Loucy (cell line): ENCODE data around the gene UGT2B17.

Source experiments
- H2AFZ ChIP-seq: fragments of 200-600 bp; sonication (generic); 2 replicates; pipeline ENCODE4 v1.6.0; 2016; ENCODE audit warnings: antibody characterized with exemption, mild to moderate bottlenecking, low read length, moderate library complexity
- H3F3A ChIP-seq: fragments of 200-600 bp; 2 replicates; pipeline ENCODE4 v1.6.0; 2016; ENCODE audit warnings: antibody characterized with exemption, low read depth, mild to moderate bottlenecking
- H3K27me3 ChIP-seq: fragments of 200-600 bp; sonication (generic); 2 replicates; pipeline ENCODE4 v1.6.1; 2014; ENCODE audit warnings: low read length, mild to moderate bottlenecking; ENCODE audit not compliant: insufficient read depth, poor library complexity, severe bottlenecking
- H3K36me3 ChIP-seq: fragments of 200-600 bp; sonication (generic); 2 replicates; pipeline ENCODE4 v1.6.1; 2016; ENCODE audit warnings: low read length; ENCODE audit not compliant: insufficient read depth
- H3K4me1 ChIP-seq: fragments of 200-600 bp; sonication (generic); 2 replicates; pipeline ENCODE4 v1.5.1; 2014; ENCODE audit warnings: low read length, mild to moderate bottlenecking; ENCODE audit not compliant: insufficient read depth, poor library complexity, severe bottlenecking
- H3K4me2 ChIP-seq: fragments of 200-600 bp; sonication (generic); 2 replicates; pipeline ENCODE4 v1.6.0; 2014; ENCODE audit warnings: antibody characterized with exemption, low read length, low read depth, mild to moderate bottlenecking; ENCODE audit not compliant: poor library complexity, severe bottlenecking
- H3K4me3 ChIP-seq: fragments of 200-600 bp; sonication (generic); 2 replicates; pipeline ENCODE4 v1.5.1; 2014; ENCODE audit warnings: low read length, mild to moderate bottlenecking, mixed read lengths; ENCODE audit not compliant: poor library complexity, severe bottlenecking
- H3K79me2 ChIP-seq: fragments of 200-600 bp; sonication (generic); 2 replicates; pipeline ENCODE4 v1.6.1; 2014; ENCODE audit warnings: low read length; ENCODE audit not compliant: insufficient read depth
- H3K9ac ChIP-seq: fragments of 200-600 bp; sonication (generic); 2 replicates; pipeline ENCODE4 v1.6.0; 2014; ENCODE audit warnings: mild to moderate bottlenecking, low read depth, low read length, moderate library complexity; ENCODE audit not compliant: poor library complexity, severe bottlenecking
- H3K9me2 ChIP-seq: fragments of 200-600 bp; sonication (generic); replicated peaks from 2 replicates; pipeline ENCODE4 v1.6.1; 2016; ENCODE audit warnings: low read depth, low read length, mixed read lengths
- H3K9me3 ChIP-seq: fragments of 200-600 bp; sonication (generic); 2 replicates; pipeline ENCODE4 v1.6.1; 2014; ENCODE audit warnings: mild to moderate bottlenecking, antibody characterized with exemption, low read length, low read depth; ENCODE audit not compliant: insufficient read depth
- H4K20me1 ChIP-seq: fragments of 200-600 bp; sonication (generic); 2 replicates; pipeline ENCODE4 v1.6.0; 2014; ENCODE audit warnings: antibody characterized with exemption, low read length, mild to moderate bottlenecking; ENCODE audit not compliant: insufficient read depth, poor library complexity, severe bottlenecking
- EZH2phosphoT487 ChIP-seq: fragments of 200-600 bp; IDR thresholded peaks from 2 replicates; pipeline ENCODE4 v1.6.1; 2018; ENCODE audit warnings: antibody characterized with exemption, mild to moderate bottlenecking, moderate library complexity, borderline replicate concordance
- TF ChIP-seq, protein P1 (sequence below): fragments of 200-600 bp; sonication (generic); conservative IDR thresholded peaks from 2 replicates; pipeline ENCODE4 v1.5.1; 2014; ENCODE audit warnings: mild to moderate bottlenecking, antibody characterized with exemption, low read length

Gene UGT2B17

DNA sequence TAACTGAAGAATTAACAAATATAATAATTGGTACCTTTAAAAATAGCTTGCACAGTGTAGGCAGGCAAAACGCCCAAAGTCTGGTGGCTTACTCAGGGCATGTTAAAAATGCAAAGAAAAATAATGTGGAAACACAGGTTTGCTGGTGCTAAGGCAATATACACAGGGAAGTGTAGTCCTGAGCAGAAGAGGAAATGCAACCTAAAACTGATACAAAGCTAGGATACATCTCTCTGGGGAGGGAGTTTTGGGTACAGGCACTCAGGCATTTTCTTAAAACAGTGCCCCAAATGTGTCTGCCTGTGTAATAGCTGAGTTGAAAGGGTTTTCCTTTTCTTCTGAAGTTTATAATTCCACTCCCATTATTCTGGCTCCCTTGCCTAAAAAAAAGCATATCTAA lies 81.4 kb downstream of the UGT2B17 start:
- Histone ChIP-seq H2AFZ (peak overlapping the region; percentile 72), H3K27me3 (no peaks in the 10 kb centered on the region), H4K20me1 (no peaks in the 10 kb centered on the region), H3K4me2 (peak overlapping the region; percentile 57), H3K4me3 (peak overlapping the region; percentile 6), H3K36me3 (no peaks in the 10 kb centered on the region), H3K9me2 (no peaks in the 10 kb centered on the region), H3K9me3 (no peaks in the 10 kb centered on the region), H3F3A (no peaks in the 10 kb centered on the region), H3K4me1 (peaks cover 9% of the 10 kb centered on the region), H3K79me2 (no peaks in the 10 kb centered on the region), H3K9ac (peak overlapping the region; percentile 12)
- TF ChIP-seq EZH2phosphoT487, result no peak
- TF ChIP-seq, protein P1, sequence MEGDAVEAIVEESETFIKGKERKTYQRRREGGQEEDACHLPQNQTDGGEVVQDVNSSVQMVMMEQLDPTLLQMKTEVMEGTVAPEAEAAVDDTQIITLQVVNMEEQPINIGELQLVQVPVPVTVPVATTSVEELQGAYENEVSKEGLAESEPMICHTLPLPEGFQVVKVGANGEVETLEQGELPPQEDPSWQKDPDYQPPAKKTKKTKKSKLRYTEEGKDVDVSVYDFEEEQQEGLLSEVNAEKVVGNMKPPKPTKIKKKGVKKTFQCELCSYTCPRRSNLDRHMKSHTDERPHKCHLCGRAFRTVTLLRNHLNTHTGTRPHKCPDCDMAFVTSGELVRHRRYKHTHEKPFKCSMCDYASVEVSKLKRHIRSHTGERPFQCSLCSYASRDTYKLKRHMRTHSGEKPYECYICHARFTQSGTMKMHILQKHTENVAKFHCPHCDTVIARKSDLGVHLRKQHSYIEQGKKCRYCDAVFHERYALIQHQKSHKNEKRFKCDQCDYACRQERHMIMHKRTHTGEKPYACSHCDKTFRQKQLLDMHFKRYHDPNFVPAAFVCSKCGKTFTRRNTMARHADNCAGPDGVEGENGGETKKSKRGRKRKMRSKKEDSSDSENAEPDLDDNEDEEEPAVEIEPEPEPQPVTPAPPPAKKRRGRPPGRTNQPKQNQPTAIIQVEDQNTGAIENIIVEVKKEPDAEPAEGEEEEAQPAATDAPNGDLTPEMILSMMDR, result no peak

DNA sequence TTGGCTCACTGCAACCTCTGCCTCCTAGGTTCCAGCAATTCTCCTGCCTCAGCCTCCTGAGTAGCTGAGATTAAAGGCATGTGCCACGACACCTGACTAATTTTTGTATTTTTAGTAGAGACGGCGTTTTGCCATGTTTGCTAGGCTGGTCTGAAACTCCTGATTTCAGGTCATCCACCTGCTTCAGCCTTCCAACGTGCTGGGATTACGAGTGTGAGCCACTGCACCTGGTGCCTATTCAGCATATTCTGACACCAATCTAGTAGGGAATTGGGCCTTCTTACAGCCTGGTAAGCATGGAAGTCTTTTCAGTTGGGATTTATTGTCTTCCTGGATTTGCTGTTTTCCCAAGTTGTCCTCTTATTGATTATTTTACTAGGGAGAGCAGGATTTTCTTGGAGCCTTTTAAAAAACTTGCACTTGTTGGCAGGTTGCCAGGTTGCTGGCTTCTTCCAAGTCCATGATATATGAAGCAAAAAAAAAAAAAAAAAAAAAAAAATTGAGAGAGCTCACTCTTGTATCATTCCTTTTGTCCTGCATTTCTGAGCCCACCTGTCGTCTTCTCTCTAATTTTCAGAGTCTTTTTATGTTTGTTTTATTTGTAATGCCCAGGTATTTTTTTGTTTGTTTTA lies 85.2 kb downstream of the UGT2B17 start:
- H3K4me3 ChIP-seq, result no peak overlapping the region
- no peaks in the 10 kb centered on the region for H3F3A ChIP-seq
- no peak for TF ChIP-seq EZH2phosphoT487
- H3K9me2 ChIP-seq, result no peaks in the 10 kb centered on the region
- H3K9ac ChIP-seq, result no peak overlapping the region
- H3K36me3 ChIP-seq, result no peaks in the 10 kb centered on the region
- H4K20me1 ChIP-seq, result no peaks in the 10 kb centered on the region
- no peaks in the 10 kb centered on the region for H3K27me3 ChIP-seq
- H3K9me3 ChIP-seq, result no peaks in the 10 kb centered on the region
- no peak overlapping the region for H3K4me2 ChIP-seq
- H3K4me1 ChIP-seq, result peaks cover 9% of the 10 kb centered on the region
- H2AFZ ChIP-seq, result no peak overlapping the region
- no peaks in the 10 kb centered on the region for H3K79me2 ChIP-seq

DNA sequence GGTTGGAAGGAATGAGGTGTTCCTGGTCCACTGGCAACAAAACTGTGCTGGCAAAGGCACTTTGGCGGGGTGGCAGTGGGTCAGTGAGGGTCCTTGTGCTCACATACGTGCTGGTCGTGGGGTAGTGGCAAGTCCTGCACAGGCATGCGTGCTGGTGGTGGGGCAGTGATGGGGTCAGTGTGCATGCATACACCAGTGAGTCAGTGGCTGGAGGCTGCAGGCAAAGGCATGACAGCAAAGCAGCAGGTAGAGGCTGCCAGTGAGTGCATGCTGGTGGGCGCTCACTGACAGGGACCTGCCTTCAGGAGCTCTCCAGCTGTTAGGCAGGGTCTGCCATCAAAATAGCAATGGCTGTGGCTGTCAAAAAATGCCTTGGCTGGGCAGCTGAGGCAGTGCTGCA lies 86.8 kb downstream of the UGT2B17 start:
- Histone ChIP-seq H3K27me3 (no peaks in the 10 kb centered on the region), H3K4me1 (peaks cover 3% of the 10 kb centered on the region), H4K20me1 (no peaks in the 10 kb centered on the region), H3K79me2 (no peaks in the 10 kb centered on the region), H3K4me3 (no peak overlapping the region), H3K9ac (no peak overlapping the region), H3K36me3 (no peaks in the 10 kb centered on the region), H3K9me3 (no peaks in the 10 kb centered on the region), H3K4me2 (no peak overlapping the region), H2AFZ (no peak overlapping the region), H3F3A (no peaks in the 10 kb centered on the region), H3K9me2 (no peaks in the 10 kb centered on the region)
- no peak for TF ChIP-seq EZH2phosphoT487
- TF ChIP-seq, protein P1, result no peak
